ENCODE data around the gene MATN4.

The MATN4 gene

DNA sequence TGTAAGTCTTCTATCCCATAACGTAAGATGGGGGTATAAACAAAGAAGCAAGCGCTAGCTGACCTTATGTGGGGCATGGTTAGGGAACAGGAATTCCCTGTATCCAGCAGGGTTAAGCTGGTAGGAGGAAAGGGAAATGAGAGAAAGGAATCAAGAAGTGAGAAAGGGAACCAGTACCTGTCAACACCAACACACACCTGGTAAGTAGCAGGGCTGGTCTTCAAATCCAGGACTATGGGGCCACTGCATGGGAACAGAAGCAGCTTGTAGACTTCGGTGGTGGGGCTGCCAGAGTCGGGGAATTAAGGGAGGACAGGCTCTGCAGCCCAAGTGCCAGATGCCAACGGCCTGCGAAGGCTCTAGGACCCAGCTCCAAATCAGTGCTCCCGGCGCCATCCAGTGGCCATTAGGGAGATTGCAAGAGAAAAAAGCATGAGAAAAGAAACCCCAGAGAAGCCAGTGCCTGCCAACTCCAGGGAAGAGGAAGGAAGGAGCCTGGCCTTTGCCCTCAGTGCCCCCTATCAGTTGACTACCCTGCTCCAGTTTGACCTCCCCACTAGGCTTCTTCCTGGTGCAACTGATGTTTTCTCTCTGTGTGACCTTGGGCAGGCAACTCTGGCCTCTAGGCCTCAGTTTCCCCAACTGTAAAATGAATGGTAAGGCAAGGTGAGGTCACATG lies 17.3 kb downstream of the MATN4 start:
- peak; percentile 41 to 72 for DNase-seq (ENCODE audit: low read depth in 2 of 2)

DNA sequence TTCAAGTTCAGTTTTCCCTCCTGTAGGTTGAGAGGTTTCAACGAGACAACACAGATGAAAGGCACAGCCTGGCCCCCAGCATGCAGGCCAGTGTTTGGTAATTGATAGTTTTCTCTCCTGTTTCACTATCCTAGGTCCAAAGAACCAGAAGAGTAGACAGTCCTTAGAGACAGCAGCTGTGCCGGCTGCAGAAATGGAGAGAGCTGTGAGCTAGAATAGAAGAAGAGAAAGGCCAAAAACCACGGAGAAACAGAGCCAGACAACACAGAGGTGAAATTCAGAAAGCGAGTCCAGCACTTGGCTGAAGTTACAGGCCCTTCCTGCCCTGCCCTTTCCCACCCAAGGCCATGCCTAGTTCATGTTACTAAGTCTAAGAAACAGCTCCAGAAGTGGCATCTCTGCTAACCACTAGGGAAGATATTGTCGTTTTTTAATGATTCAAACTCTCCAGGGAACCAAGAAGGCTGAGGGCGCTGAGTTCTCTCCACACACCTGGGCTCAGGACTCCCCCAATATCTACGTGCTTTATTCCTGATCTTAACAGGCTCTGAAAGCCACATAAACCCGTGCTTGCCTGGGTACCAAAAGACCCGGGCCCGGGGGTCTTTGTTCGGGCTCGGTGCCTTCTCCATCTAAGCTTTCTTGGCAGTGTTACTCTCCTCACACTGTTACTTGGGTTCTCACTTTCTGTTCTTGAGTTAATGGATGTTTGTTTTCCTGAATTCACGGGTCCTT lies 18.0 kb downstream of the MATN4 start:
- no peak for DNase-seq (ENCODE audit: low read depth in 2 of 2)

GRCh38 chr20:45288860-45289259 lies 19.2 kb downstream of the MATN4 start:
- DNase-seq (ENCODE audit: low read depth in 2 of 2) = no peak

GRCh38 chr20:45288376-45288775 lies 19.7 kb downstream of the MATN4 start:
- no peak for DNase-seq (ENCODE audit: low read depth in 2 of 2)

- DNase-seq (ENCODE audit: low read depth in 2 of 2) = no peak
These were observed 24.5 kb downstream of the MATN4 start for GRCh38 chr20:45283551-45284057.

GRCh38 chr20:45282700-45283550 lies 25.2 kb downstream of the MATN4 start:
- no peak for DNase-seq (ENCODE audit: low read depth in 2 of 2)

GRCh38 chr20:45279992-45280391 lies 28.1 kb downstream of the MATN4 start:
- DNase-seq (ENCODE audit: low read depth in 2 of 2) = no peak

- no peak for DNase-seq (ENCODE audit: low read depth in 2 of 2)
These were observed 32.8 kb downstream of the MATN4 start for GRCh38 chr20:45275338-45275737.

DNA sequence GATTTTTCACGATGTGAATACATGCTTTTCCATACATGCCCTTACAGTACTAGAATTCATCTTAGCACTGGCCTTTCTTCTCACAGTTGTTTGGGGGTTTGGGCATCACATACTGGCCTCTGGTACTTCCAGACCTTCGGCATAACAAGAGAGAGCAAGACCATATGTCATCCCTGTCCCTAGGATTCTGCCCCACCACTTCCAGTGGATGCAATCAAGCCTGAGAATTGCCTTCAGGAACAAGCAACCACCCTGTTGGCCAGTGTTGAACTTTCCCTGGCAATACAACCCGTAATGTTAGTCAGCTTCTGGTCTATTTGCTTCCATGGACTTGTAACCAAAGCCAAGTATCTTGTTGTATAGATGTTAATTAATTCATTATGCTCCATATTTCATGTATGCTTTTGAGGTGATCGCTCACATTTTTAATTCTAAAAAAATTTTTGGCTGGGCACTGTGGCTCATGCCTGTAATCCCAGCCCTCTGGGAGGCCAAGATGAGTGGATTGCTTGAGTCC lies 38.3 kb downstream of the MATN4 start:
- DNase-seq (ENCODE audit: low read depth in 2 of 2) = no peak

- DNase-seq (ENCODE audit: low read depth in 2 of 2) = no peak
These were observed 39.0 kb downstream of the MATN4 start for GRCh38 chr20:45269056-45269455.

DNA sequence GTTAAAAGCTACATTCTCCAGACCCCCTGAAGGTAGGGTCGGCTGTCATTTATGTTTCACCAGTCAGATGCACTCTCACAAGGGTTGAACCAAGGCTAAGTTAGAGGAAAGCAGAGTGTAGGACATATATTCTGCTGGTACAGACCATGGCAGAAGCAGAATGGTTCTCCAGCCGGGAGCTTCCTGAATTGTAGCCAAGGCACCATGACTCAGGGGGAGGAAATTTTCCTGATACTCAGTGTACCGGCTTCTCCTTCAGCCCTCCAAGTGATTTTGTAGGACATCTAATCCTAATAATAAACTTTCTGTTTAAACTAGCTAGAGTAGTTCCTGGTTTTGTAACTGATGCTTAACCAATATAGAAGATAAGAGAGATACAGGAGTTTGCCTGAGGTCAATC lies 39.6 kb downstream of the MATN4 start:
- no peak for DNase-seq (ENCODE audit: low read depth in 2 of 2)

GRCh38 chr20:45266977-45267376 lies 41.1 kb downstream of the MATN4 start:
- DNase-seq (ENCODE audit: low read depth in 2 of 2) = no peak

DNA sequence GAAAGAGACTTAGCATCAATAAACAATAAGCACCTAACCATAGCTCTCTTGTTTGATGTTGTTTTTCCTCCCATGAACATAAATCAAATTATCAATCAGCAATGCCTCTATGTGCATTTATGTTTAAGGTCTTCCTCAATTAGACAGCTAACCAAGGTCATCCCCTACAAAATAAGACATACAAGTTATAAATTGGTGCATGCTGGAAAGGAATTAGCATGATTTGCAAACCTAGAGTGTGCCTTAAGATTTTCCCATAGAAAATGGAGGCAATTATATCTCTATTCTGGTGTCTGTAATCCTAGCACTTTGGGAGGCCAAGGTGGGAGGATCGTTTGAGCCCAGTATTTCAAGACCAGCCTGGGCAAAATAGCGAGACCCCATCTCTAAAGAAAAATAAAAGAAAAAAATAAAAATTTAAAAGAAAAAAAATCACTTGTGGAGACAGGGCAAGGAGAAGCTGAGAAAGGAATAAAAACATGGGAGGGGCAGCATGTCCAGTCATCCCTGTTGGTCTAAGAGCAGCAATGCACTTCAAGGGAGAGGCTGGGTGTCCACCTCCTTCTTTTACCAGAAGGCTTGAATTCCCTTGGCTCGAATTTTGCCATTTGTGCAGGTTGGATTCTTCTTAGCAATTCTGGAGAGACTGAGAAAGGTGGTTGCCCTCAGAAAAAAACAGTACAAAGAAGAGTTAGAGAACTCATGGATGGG lies 44.4 kb downstream of the MATN4 start:
- no peak for DNase-seq (ENCODE audit: low read depth in 2 of 2)

GRCh38 chr20:45258664-45259063 lies 49.4 kb downstream of the MATN4 start:
- no peak for DNase-seq (ENCODE audit: low read depth in 2 of 2)

GRCh38 chr20:45258259-45258658 lies 49.8 kb downstream of the MATN4 start:
- no peak for DNase-seq (ENCODE audit: low read depth in 2 of 2)

DNA sequence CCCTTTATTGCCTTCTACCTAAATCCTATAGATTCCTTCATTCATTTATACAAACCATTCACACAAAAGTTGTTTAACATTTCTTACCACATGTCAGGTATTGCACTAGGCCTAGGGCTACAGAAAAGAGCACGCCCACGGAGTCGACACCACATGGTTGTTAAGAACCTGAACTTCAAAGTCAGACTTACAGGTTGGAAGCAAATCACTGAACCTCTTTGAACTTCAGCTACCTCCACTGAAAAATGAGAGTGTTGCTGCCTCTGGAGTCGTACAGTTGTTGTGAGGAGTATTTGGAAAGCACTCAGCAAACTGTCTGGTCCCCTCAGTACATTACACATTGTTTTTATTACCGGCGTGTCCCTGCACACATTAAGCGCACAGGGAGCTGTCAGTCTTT lies 50.4 kb downstream of the MATN4 start:
- no peak for DNase-seq (ENCODE audit: low read depth in 2 of 2)

DNA sequence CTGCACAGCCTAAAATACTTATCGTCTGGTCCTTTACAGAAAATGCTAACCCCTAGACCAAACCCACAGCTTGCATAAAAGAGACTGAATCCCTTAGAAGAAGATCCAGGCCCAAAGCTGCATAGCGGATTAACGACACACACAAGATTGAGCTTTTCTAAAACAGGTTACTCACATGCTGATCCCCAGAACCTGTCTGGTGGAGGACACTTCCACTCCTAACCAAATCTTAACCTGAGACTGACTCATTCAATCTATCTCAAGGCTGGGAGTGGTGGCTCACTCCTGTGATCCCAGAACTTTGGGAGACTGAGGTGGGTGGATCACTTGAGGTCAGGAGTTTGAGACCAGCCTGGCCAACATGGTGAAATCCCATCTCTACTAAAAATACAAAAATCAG lies 50.9 kb downstream of the MATN4 start:
- no peak for DNase-seq (ENCODE audit: low read depth in 2 of 2)

DNA sequence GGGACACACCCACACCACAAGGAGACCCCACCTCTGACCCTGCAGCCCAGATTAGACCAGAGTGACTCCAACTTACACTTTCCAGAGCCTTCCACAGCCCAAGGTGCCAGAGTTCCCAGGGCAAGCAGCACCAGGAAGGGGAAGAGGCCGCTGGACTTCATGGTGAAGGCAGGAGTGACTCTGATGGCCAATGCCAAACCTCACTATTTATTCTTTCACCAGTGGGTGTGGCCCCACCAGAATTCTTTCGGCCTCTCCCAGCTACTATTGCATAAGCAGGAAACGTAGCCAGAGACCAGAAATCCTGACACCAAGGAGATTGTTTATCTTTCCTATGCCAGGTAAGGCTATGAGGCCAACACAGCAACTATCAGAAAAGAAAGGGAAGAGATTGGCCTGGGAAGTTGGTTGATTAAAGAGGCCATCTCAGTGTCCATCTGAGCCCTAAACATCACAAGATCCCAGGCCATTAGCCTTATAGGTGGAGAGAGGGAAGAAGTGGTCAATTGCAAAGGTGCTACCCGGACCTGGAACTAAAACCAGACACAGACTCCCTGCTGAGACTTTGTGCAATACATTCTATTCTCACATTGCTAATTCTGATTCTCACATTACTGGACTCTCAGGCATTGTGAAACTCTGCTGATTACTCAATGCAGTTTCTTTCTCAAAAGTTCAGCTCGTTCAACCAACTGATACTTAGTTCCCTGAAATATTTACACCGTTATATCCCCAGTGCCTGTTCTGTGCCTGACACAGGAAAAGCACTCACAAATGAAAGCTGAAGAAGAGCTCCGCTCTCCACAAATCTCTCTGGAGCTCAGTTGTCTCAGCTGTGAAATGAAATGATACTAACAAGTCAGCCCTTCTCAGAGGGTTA lies 53.5 kb downstream of the MATN4 start, which contains the start of gene SLPI:
Gene SLPI (minus strand): TSS at position 182 of the 880 bp plus-strand sequence. CDS start 21 bp downstream, at position 161.
- no peak for DNase-seq (ENCODE audit: low read depth in 2 of 2)

- DNase-seq (ENCODE audit: low read depth in 2 of 2) = no peak
These were observed 54.8 kb downstream of the MATN4 start for GRCh38 chr20:45253261-45253660.

DNA sequence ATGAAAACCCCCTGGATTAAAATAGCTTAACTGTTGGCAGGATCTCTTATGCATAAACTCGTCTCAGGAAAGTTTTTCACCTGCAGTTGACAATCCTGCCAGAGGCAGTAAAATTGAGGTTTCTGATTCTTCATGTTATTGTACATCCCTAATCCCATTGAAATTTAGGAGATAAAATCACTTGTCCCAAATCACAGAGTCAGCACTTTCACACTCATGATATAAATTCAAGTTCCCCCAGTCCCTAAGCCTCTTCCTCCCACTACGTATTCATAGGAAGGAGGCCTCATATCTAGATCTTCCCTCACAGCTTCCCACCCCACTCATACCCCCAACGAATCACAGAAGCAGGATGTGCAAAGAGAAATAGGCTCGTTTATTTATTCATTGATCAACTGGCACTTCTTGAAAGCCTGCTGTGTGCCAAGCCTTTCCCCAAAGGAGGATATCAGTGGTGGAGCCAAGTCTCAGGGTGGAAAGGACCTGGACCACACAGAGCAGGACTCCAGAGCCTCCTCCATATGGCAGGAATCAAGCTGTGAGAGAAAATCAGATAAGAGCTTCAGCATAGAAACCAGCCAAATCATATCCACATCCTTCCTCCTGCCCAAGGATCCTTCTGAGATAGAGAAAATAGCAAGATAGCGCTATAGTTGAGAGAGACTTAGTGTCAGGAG lies 56.1 kb downstream of the MATN4 start:
- no peak for DNase-seq (ENCODE audit: low read depth in 2 of 2)

All from stimulated activated CD4-positive, alpha-beta T cell treated with anti-CD3 and anti-CD28 coated beads, Interleukin-12 subunit alpha, Interleukin-12 subunit beta, amount 100 ng/mL, for 24 hours (primary cell).